Mucosa of gallbladder (tissue), 1 donor: ENCODE data around the gene THAP5. TPM values are rescaled to one million over a fixed set of nuclear protein-coding genes. Genes with fewer than 3 reads are reported as not detected.

Source experiments
- DNase-seq: peaks from one replicate; pipeline ENCODE4 v3.0.0-alpha.2; 2020; ENCODE audit warnings: low spot score
- total RNA-seq: library from RNA; stranded (reverse); gene quantifications from one replicate; pipeline ENCODE4 v1.2.1, GENCODE V29; 2021
- donor health status: DM: no; HTN: no; CAD: no.

The THAP5 gene
- 23.2 TPM for total RNA-seq

GRCh38 chr7:108569381-108570145, at the start of gene THAP5, which contains the start of gene DNAJB9:
Gene THAP5, minus strand, starts transcription at chr7:108569706. Its CDS starts 137 bp downstream, at chr7:108569569.
Gene DNAJB9, plus strand, starts transcription at chr7:108569874. Its CDS starts 1,853 bp downstream, at chr7:108571727.
- DNase-seq = peak; percentile 99

- no peak for DNase-seq
Measured at GRCh38 chr7:108618056-108618455, 48.5 kb upstream of the THAP5 start.

- no peak for DNase-seq
Measured at GRCh38 chr7:108614896-108615295, 45.4 kb upstream of the THAP5 start.

- no peak for DNase-seq
Measured at GRCh38 chr7:108613949-108614381, 44.5 kb upstream of the THAP5 start.

GRCh38 chr7:108613147-108613948, 43.8 kb upstream of the THAP5 start:
- no peak for DNase-seq

- DNase-seq = no peak
Measured at GRCh38 chr7:108611268-108611667, 41.8 kb upstream of the THAP5 start.

- DNase-seq = no peak
Measured at GRCh38 chr7:108609643-108610042, 40.1 kb upstream of the THAP5 start.

GRCh38 chr7:108605559-108606201, 36.2 kb upstream of the THAP5 start:
- DNase-seq = no peak

GRCh38 chr7:108604307-108605077, 35.0 kb upstream of the THAP5 start:
- DNase-seq = no peak

- DNase-seq = no peak
Measured at GRCh38 chr7:108603656-108604306, 34.3 kb upstream of the THAP5 start.

GRCh38 chr7:108600399-108600798, 30.9 kb upstream of the THAP5 start:
- no peak for DNase-seq

- no peak for DNase-seq
Measured at GRCh38 chr7:108598914-108599580, 29.5 kb upstream of the THAP5 start.

GRCh38 chr7:108598153-108598552, 28.6 kb upstream of the THAP5 start:
- no peak for DNase-seq

- DNase-seq = no peak
Measured at GRCh38 chr7:108596560-108596959, 27.1 kb upstream of the THAP5 start.

- DNase-seq = no peak
Measured at GRCh38 chr7:108592646-108593201, 23.2 kb upstream of the THAP5 start.

- no peak for DNase-seq
Measured at GRCh38 chr7:108590606-108591005, 21.1 kb upstream of the THAP5 start.

GRCh38 chr7:108589874-108590273, 20.4 kb upstream of the THAP5 start:
- no peak for DNase-seq

GRCh38 chr7:108589199-108589598, 19.7 kb upstream of the THAP5 start:
- DNase-seq = no peak

- no peak for DNase-seq
Measured at GRCh38 chr7:108586274-108586710, 16.8 kb upstream of the THAP5 start.

- DNase-seq = no peak
Measured at GRCh38 chr7:108585843-108586242, 16.3 kb upstream of the THAP5 start.
